GM23338 (cell line): Measurements from ENCODE around the gene ALX3. TPM values are rescaled to one million over a fixed set of nuclear protein-coding genes. Genes with fewer than 3 reads are reported as not detected.

Experiments
- ATAC-seq: fragments of 200-7000 bp; cut with Tn5 transposase; 3 replicates; pipeline ENCODE4 v1.9.1; 2020
- DNase-seq: peaks from one replicate; pipeline ENCODE4 v3.0.0-alpha.2; 2015; ENCODE audit warnings: low spot score
- H2AFZ ChIP-seq: fragments of 200-600 bp; sonication (generic); 2 replicates; pipeline ENCODE4 v1.8.0; 2016; ENCODE audit warnings: antibody characterized with exemption, mild to moderate bottlenecking, moderate library complexity
- H3F3A ChIP-seq: fragments of 200-600 bp; sonication (generic); replicated peaks from 2 replicates; pipeline ENCODE4 v1.8.0; 2017; ENCODE audit warnings: antibody characterized with exemption, mixed run types, low read depth
- H3K27ac ChIP-seq: fragments of 200-600 bp; sonication (generic); 2 replicates; pipeline ENCODE4 v1.6.1; 2016; ENCODE audit warnings: low read depth
- H3K27me3 ChIP-seq: fragments of 200-600 bp; sonication (generic); 2 replicates; pipeline ENCODE4 v1.8.0; 2016; ENCODE audit warnings: mild to moderate bottlenecking, mixed run types, moderate library complexity; ENCODE audit not compliant: insufficient read depth
- H3K36me3 ChIP-seq: fragments of 200-600 bp; sonication (generic); 2 replicates; pipeline ENCODE4 v1.8.0; 2016; ENCODE audit warnings: mild to moderate bottlenecking; ENCODE audit not compliant: insufficient read depth
- H3K4me1 ChIP-seq: fragments of 200-600 bp; sonication (generic); 2 replicates; pipeline ENCODE4 v1.8.0; 2016; ENCODE audit warnings: mild to moderate bottlenecking, moderate library complexity; ENCODE audit not compliant: insufficient read depth
- H3K4me2 ChIP-seq: fragments of 200-600 bp; sonication (generic); 2 replicates; pipeline ENCODE4 v1.7.1; 2017; ENCODE audit warnings: mixed run types
- H3K4me3 ChIP-seq: fragments of 200-600 bp; sonication (generic); 2 replicates; pipeline ENCODE4 v1.6.1; 2016; ENCODE audit warnings: mixed run types
- H3K79me2 ChIP-seq: fragments of 200-600 bp; sonication (generic); replicated peaks from 2 replicates; pipeline ENCODE4 v1.8.0; 2017; ENCODE audit warnings: mild to moderate bottlenecking; ENCODE audit not compliant: insufficient read depth
- H3K9me2 ChIP-seq: fragments of 200-600 bp; sonication (generic); 2 replicates; pipeline ENCODE4 v1.8.0; 2017; ENCODE audit not compliant: insufficient read depth
- H4K20me1 ChIP-seq: fragments of 200-600 bp; sonication (generic); replicated peaks from 2 replicates; pipeline ENCODE4 v1.8.0; 2017; ENCODE audit warnings: mild to moderate bottlenecking; ENCODE audit not compliant: insufficient read depth
- H3K27ac Mint-ChIP-seq: 2 replicates; pipeline ENCODE4 v1.8.0; 2020; ENCODE audit warnings: inconsistent platforms, mild to moderate bottlenecking, moderate library complexity, mixed read lengths
- H3K27me3 Mint-ChIP-seq: 3 replicates; pipeline ENCODE4 v1.8.0; 2022; ENCODE audit warnings: low read depth, mild to moderate bottlenecking, moderate library complexity, mixed read lengths, inconsistent platforms; ENCODE audit not compliant: insufficient read depth, poor library complexity
- H3K36me3 Mint-ChIP-seq: 3 replicates; pipeline ENCODE4 v1.8.0; 2021; ENCODE audit warnings: low read depth, mild to moderate bottlenecking, inconsistent platforms, moderate library complexity, mixed read lengths
- H3K4me1 Mint-ChIP-seq: 3 replicates; pipeline ENCODE4 v1.8.0; 2020; ENCODE audit warnings: mild to moderate bottlenecking, inconsistent platforms, mixed read lengths
- H3K4me3 Mint-ChIP-seq: 3 replicates; pipeline ENCODE4 v1.8.0; 2021; ENCODE audit warnings: moderate library complexity, mild to moderate bottlenecking, inconsistent platforms, mixed read lengths
- H3K9me3 Mint-ChIP-seq: 3 replicates; pipeline ENCODE4 v1.8.0; 2020; ENCODE audit warnings: moderate library complexity, mild to moderate bottlenecking, inconsistent platforms, mixed read lengths
- CREB1 ChIP-seq: fragments of 250-450 bp; sonication (Bioruptor Pico); IDR thresholded peaks from 2 replicates; pipeline ENCODE4 v1.5.0; 2020; ENCODE audit warnings: low read depth, mild to moderate bottlenecking, moderate library complexity
- EZH2 ChIP-seq: fragments of 200-600 bp; sonication (generic); IDR thresholded peaks from one replicate; pipeline ENCODE4 v1.8.0; 2017; ENCODE audit warnings: antibody characterized with exemption, mild to moderate bottlenecking, low read depth; ENCODE audit not compliant: unreplicated experiment
- EZH2phosphoT487 ChIP-seq: fragments of 200-600 bp; sonication (generic); IDR thresholded peaks from one replicate; pipeline ENCODE4 v1.8.1; 2018; ENCODE audit warnings: antibody characterized with exemption; ENCODE audit not compliant: unreplicated experiment
- NANOG ChIP-seq: IDR thresholded peaks from 2 replicates; pipeline ENCODE4 v1.6.1; 2016; ENCODE audit warnings: antibody characterized with exemption, borderline replicate concordance
- POLR2AphosphoS5 ChIP-seq: IDR thresholded peaks from 2 replicates; pipeline ENCODE4 v1.6.1; 2016; ENCODE audit warnings: antibody characterized with exemption, low read depth
- STAT1 ChIP-seq: IDR thresholded peaks from one replicate; pipeline ENCODE4 v1.6.1; 2016; ENCODE audit warnings: antibody characterized with exemption; ENCODE audit not compliant: unreplicated experiment
- ZNF331 ChIP-seq: fragments of 250-450 bp; sonication (Bioruptor Pico); IDR thresholded peaks from 2 replicates; pipeline ENCODE4 v1.5.0; 2020; ENCODE audit warnings: low read depth, mild to moderate bottlenecking, moderate library complexity
- polyA plus RNA-seq: library from polyadenylated mRNA; unstranded; fragments of >200 nt; fragmentation: Nextera tagmentation; extraction: Ambion mirVana; gene quantifications from 2 replicates; pipeline ENCODE4 v1.2.1, GENCODE V29; 2016
- total RNA-seq: library from RNA; depleted of rRNA; stranded (reverse); fragments of >200 nt; shearing (Covaris generic); gene quantifications from 2 replicates; pipeline ENCODE4 v1.2.3, GENCODE V29; 2014
- TF ChIP-seq, protein P1 (sequence below): IDR thresholded peaks from one replicate; pipeline ENCODE4 v1.6.1; 2018; ENCODE audit warnings: antibody characterized with exemption; ENCODE audit not compliant: unreplicated experiment
- TF ChIP-seq, protein P2 (sequence below), 2 experiments: fragments of 200-600 bp in 1 of 2; sonication (generic) in 1 of 2; conservative IDR thresholded peaks; 2 replicates each; pipeline versions ENCODE4 v1.5.1 to v1.6.1; 2016 to 2017; ENCODE audit warnings: antibody characterized with exemption in 2 of 2, low read depth in 2 of 2, mild to moderate bottlenecking in 2 of 2, moderate library complexity in 1 of 2
- TF ChIP-seq, protein P3 (sequence below): IDR thresholded peaks from 2 replicates; pipeline ENCODE4 v1.6.1; 2016; ENCODE audit warnings: antibody characterized with exemption
- TF ChIP-seq, protein P4 (sequence below): fragments of 250-450 bp; sonication (Bioruptor Pico); IDR thresholded peaks from 2 replicates; pipeline ENCODE4 v1.5.0; 2020; ENCODE audit warnings: mild to moderate bottlenecking, moderate library complexity

The ALX3 gene
- total and polyA plus RNA-seq, 2 experiments from 2014 or later = not detected

DNA sequence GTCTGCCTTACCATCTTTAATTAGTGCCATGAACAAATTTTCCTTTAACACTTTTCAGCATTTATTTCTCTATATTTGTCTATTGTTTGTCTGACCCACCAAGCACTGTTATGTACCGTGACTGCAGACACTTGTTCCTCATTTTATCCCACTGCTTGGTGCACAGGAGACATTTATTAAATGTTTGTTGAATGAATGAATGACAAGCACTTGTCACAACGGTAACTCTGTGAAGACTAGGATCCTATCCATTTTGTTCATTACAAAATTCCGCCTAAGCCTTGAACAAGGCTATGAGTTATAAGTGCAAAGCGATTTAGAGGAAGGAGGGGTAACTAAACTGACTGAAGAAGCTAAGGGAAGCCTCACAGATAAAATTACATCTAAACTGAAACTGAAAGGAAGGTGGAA lies 36.4 kb downstream of the ALX3 start:
- Mint-ChIP-seq H3K27me3 (peaks cover 4% of the 10 kb centered on the region), H3K27ac (peak overlapping the region; percentile 93), H3K4me3 (peak overlapping the region; percentile 96), H3K9me3 (no peaks in the 10 kb centered on the region), H3K36me3 (peaks cover 18% of the 10 kb centered on the region), H3K4me1 (peaks cover 26% of the 10 kb centered on the region)
- H3F3A ChIP-seq = no peaks in the 10 kb centered on the region; the same call in 1 of the 2 replicates
- H2AFZ ChIP-seq = peak overlapping the region; percentile 14; the same call in 1 of the 2 replicates
- H3K79me2 ChIP-seq = peaks cover 28% of the 10 kb centered on the region
- no peaks in the 10 kb centered on the region for H3K27me3 ChIP-seq
- no peaks in the 10 kb centered on the region for H3K9me2 ChIP-seq
- H4K20me1 ChIP-seq = peaks cover 15% of the 10 kb centered on the region
- peak overlapping the region; percentile 70 for H3K4me2 ChIP-seq
- peaks cover 25% of the 10 kb centered on the region for H3K4me1 ChIP-seq
- ATAC-seq = no peak
- TF ChIP-seq NANOG (no peak), CREB1 (CRISPR knock-in tag) (no peak), EZH2 (no peak), POLR2AphosphoS5 (no peak), STAT1 (no peak), EZH2phosphoT487 (no peak), ZNF331 (no peak)
- TF ChIP-seq, protein P1, sequence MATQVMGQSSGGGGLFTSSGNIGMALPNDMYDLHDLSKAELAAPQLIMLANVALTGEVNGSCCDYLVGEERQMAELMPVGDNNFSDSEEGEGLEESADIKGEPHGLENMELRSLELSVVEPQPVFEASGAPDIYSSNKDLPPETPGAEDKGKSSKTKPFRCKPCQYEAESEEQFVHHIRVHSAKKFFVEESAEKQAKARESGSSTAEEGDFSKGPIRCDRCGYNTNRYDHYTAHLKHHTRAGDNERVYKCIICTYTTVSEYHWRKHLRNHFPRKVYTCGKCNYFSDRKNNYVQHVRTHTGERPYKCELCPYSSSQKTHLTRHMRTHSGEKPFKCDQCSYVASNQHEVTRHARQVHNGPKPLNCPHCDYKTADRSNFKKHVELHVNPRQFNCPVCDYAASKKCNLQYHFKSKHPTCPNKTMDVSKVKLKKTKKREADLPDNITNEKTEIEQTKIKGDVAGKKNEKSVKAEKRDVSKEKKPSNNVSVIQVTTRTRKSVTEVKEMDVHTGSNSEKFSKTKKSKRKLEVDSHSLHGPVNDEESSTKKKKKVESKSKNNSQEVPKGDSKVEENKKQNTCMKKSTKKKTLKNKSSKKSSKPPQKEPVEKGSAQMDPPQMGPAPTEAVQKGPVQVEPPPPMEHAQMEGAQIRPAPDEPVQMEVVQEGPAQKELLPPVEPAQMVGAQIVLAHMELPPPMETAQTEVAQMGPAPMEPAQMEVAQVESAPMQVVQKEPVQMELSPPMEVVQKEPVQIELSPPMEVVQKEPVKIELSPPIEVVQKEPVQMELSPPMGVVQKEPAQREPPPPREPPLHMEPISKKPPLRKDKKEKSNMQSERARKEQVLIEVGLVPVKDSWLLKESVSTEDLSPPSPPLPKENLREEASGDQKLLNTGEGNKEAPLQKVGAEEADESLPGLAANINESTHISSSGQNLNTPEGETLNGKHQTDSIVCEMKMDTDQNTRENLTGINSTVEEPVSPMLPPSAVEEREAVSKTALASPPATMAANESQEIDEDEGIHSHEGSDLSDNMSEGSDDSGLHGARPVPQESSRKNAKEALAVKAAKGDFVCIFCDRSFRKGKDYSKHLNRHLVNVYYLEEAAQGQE = no peak
- TF ChIP-seq, protein P2, sequence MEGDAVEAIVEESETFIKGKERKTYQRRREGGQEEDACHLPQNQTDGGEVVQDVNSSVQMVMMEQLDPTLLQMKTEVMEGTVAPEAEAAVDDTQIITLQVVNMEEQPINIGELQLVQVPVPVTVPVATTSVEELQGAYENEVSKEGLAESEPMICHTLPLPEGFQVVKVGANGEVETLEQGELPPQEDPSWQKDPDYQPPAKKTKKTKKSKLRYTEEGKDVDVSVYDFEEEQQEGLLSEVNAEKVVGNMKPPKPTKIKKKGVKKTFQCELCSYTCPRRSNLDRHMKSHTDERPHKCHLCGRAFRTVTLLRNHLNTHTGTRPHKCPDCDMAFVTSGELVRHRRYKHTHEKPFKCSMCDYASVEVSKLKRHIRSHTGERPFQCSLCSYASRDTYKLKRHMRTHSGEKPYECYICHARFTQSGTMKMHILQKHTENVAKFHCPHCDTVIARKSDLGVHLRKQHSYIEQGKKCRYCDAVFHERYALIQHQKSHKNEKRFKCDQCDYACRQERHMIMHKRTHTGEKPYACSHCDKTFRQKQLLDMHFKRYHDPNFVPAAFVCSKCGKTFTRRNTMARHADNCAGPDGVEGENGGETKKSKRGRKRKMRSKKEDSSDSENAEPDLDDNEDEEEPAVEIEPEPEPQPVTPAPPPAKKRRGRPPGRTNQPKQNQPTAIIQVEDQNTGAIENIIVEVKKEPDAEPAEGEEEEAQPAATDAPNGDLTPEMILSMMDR (conservative IDR thresholded peaks at IDR 0.05; ENCODE audit: low read depth in 2 of 2) = no peak
- TF ChIP-seq, protein P3, sequence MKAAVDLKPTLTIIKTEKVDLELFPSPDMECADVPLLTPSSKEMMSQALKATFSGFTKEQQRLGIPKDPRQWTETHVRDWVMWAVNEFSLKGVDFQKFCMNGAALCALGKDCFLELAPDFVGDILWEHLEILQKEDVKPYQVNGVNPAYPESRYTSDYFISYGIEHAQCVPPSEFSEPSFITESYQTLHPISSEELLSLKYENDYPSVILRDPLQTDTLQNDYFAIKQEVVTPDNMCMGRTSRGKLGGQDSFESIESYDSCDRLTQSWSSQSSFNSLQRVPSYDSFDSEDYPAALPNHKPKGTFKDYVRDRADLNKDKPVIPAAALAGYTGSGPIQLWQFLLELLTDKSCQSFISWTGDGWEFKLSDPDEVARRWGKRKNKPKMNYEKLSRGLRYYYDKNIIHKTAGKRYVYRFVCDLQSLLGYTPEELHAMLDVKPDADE = no peak
- TF ChIP-seq, protein P4, sequence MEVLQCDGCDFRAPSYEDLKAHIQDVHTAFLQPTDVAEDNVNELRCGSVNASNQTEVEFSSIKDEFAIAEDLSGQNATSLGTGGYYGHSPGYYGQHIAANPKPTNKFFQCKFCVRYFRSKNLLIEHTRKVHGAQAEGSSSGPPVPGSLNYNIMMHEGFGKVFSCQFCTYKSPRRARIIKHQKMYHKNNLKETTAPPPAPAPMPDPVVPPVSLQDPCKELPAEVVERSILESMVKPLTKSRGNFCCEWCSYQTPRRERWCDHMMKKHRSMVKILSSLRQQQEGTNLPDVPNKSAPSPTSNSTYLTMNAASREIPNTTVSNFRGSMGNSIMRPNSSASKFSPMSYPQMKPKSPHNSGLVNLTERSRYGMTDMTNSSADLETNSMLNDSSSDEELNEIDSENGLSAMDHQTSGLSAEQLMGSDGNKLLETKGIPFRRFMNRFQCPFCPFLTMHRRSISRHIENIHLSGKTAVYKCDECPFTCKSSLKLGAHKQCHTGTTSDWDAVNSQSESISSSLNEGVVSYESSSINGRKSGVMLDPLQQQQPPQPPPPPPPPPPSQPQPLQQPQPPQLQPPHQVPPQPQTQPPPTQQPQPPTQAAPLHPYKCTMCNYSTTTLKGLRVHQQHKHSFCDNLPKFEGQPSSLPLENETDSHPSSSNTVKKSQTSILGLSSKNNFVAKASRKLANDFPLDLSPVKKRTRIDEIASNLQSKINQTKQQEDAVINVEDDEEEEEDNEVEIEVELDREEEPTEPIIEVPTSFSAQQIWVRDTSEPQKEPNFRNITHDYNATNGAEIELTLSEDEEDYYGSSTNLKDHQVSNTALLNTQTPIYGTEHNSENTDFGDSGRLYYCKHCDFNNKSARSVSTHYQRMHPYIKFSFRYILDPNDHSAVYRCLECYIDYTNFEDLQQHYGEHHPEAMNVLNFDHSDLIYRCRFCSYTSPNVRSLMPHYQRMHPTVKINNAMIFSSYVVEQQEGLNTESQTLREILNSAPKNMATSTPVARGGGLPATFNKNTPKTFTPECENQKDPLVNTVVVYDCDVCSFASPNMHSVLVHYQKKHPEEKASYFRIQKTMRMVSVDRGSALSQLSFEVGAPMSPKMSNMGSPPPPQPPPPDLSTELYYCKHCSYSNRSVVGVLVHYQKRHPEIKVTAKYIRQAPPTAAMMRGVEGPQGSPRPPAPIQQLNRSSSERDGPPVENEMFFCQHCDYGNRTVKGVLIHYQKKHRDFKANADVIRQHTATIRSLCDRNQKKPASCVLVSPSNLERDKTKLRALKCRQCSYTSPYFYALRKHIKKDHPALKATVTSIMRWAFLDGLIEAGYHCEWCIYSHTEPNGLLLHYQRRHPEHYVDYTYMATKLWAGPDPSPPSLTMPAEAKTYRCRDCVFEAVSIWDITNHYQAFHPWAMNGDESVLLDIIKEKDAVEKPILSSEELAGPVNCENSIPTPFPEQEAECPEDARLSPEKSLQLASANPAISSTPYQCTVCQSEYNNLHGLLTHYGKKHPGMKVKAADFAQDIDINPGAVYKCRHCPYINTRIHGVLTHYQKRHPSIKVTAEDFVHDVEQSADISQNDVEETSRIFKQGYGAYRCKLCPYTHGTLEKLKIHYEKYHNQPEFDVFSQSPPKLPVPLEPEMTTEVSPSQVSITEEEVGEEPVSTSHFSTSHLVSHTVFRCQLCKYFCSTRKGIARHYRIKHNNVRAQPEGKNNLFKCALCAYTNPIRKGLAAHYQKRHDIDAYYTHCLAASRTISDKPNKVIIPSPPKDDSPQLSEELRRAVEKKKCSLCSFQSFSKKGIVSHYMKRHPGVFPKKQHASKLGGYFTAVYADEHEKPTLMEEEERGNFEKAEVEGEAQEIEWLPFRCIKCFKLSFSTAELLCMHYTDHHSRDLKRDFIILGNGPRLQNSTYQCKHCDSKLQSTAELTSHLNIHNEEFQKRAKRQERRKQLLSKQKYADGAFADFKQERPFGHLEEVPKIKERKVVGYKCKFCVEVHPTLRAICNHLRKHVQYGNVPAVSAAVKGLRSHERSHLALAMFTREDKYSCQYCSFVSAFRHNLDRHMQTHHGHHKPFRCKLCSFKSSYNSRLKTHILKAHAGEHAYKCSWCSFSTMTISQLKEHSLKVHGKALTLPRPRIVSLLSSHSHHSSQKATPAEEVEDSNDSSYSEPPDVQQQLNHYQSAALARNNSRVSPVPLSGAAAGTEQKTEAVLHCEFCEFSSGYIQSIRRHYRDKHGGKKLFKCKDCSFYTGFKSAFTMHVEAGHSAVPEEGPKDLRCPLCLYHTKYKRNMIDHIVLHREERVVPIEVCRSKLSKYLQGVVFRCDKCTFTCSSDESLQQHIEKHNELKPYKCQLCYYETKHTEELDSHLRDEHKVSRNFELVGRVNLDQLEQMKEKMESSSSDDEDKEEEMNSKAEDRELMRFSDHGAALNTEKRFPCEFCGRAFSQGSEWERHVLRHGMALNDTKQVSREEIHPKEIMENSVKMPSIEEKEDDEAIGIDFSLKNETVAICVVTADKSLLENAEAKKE (CRISPR knock-in tag) = no peak
- H3K36me3 ChIP-seq = peaks cover 10% of the 10 kb centered on the region
- no peak overlapping the region for H3K27ac ChIP-seq
- peak overlapping the region; percentile 76 for H3K4me3 ChIP-seq
- no peak for DNase-seq
